ENCODE measurements around the gene VSTM4. TPM values are rescaled to one million over a fixed set of nuclear protein-coding genes. Genes with fewer than 3 reads are reported as not detected.

VSTM4 gene
- total and polyA plus RNA-seq, 2 donors (not counting 1 experiment from before 2014, with no cell fraction given) = not detected

DNA sequence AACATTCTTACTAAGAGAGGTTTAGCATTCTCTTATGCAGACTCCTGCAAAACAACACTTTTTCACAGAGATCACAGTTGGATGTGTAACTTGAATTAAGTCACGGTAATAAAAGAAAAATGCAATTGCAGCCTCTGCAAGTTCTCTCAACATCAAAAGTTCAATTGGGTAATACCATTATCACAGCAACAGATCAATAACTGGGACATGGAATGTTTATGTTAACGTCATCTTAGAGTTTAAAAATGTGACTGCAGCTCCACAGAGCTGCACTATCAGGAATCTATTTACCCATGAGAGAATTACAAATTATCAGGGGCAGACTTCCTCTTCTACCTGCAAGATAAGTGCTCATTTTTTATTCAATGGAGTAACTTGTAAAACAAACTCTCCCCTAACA is 86.7 kb downstream of the VSTM4 start:
- no peak overlapping the region for H2AFZ ChIP-seq (ENCODE audit: insufficient read depth, low read depth, low read length, poor library complexity, severe bottlenecking)
- no peak overlapping the region for H3K4me2 ChIP-seq (replicated peaks; ENCODE audit: low read depth, low read length, poor library complexity, severe bottlenecking)
- intact Hi-C loops (cut with micrococcal nuclease) = no loop called here
- no peak overlapping the region for H3K4me3 ChIP-seq (ENCODE audit: control extremely low read depth in 1 of 5, extremely low read depth in 1 of 5, insufficient read depth in 1 of 5, low read depth in 2 of 5, low read length in 4 of 5)
- H3K27ac ChIP-seq (ENCODE audit: low read length in 2 of 2) = no peak overlapping the region
- peaks cover 5% of the 10 kb centered on the region for H3K27me3 Mint-ChIP-seq
- no peak for DNase-seq
- H3K9me3 ChIP-seq (ENCODE audit: control extremely low read depth in 1 of 3, control insufficient read depth in 2 of 3, insufficient read depth in 1 of 3, low read length in 2 of 3) = no peaks in the 10 kb centered on the region
- WGBS (ENCODE audit: insufficient coverage) = no CpG with 5 or more reads among the region's 2 CpGs
- CTCF ChIA-PET = no interaction called here
- no peak overlapping the region for H3K9ac ChIP-seq (ENCODE audit: low read length)
- no peaks in the 10 kb centered on the region for H3K79me2 ChIP-seq (ENCODE audit: control insufficient read depth, insufficient read depth, low read length)
- no peaks in the 10 kb centered on the region for H3K4me1 ChIP-seq (ENCODE audit: control insufficient read depth in 2 of 2, insufficient read depth in 2 of 2, low read length in 2 of 2)
- H3K4me3 Mint-ChIP-seq = no peak overlapping the region
- H3K27ac Mint-ChIP-seq = no peak overlapping the region
- no peak for ATAC-seq (ENCODE audit: low read depth)
- no peaks in the 10 kb centered on the region for H3K4me1 Mint-ChIP-seq
- H4K20me1 ChIP-seq (ENCODE audit: control insufficient read depth, insufficient read depth, low read length, poor library complexity, severe bottlenecking) = no peaks in the 10 kb centered on the region
- H3K36me3 ChIP-seq (replicated peaks in 1 of 2; ENCODE audit: control extremely low read depth in 1 of 2, control insufficient read depth in 1 of 2, extremely low read depth in 1 of 2, insufficient read depth in 2 of 2, low read length in 1 of 2) = no peaks in the 10 kb centered on the region
- H3K9me3 Mint-ChIP-seq (ENCODE audit: insufficient read depth) = no peaks in the 10 kb centered on the region
- TF ChIP-seq, protein P1, sequence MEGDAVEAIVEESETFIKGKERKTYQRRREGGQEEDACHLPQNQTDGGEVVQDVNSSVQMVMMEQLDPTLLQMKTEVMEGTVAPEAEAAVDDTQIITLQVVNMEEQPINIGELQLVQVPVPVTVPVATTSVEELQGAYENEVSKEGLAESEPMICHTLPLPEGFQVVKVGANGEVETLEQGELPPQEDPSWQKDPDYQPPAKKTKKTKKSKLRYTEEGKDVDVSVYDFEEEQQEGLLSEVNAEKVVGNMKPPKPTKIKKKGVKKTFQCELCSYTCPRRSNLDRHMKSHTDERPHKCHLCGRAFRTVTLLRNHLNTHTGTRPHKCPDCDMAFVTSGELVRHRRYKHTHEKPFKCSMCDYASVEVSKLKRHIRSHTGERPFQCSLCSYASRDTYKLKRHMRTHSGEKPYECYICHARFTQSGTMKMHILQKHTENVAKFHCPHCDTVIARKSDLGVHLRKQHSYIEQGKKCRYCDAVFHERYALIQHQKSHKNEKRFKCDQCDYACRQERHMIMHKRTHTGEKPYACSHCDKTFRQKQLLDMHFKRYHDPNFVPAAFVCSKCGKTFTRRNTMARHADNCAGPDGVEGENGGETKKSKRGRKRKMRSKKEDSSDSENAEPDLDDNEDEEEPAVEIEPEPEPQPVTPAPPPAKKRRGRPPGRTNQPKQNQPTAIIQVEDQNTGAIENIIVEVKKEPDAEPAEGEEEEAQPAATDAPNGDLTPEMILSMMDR (IDR thresholded peaks at IDR 0.05) = no peak
- no peak for TF ChIP-seq EZH2 (IDR thresholded peaks at IDR 0.05; ENCODE audit: borderline replicate concordance, insufficient read depth, low read depth, low read length, poor library complexity, severe bottlenecking)
- no peaks in the 10 kb centered on the region for H3K27me3 ChIP-seq (replicated peaks in 1 of 4; ENCODE audit: control extremely low read depth in 1 of 4, control insufficient read depth in 3 of 4, insufficient read depth in 4 of 4, low read length in 3 of 4)
- POLR2A ChIA-PET = no interaction called here

DNA sequence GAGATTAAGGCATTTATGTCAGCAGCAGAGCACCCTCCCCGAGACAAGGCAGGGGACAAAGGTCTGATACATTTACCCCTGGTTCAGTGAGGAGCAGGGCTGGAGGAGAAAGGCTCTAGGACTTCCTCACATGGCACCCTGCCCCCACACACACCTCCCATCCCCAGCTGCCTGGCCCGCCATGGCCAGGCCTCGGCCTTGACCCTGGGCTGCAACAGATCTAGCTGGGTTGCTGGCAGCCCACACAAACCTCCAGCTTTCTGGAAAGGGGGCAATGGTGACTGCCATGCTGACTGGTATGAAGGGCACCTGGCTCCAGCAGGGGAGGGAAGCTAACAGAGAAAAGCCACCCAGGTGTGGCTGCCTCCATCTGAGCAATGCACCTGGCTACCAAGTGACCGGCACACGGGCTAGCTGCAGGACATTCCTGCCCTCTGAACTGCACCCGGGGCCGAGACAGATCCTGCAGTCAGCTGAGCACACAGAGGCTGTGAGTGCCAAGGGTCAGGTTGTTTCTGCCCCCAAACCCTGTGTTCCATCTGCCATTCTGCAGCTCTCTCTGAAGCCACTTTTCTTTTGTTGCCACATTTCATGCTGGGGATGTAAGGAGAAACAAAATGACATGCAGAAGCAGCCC is 89.9 kb downstream of the VSTM4 start:
- no peaks in the 10 kb centered on the region for H3K4me1 Mint-ChIP-seq
- H3K4me2 ChIP-seq (replicated peaks; ENCODE audit: low read depth, low read length, poor library complexity, severe bottlenecking) = no peak overlapping the region
- POLR2A ChIA-PET = no interaction called here
- H3K27ac Mint-ChIP-seq = no peak overlapping the region
- no peaks in the 10 kb centered on the region for H3K9me3 Mint-ChIP-seq (ENCODE audit: insufficient read depth)
- H3K9me3 ChIP-seq (ENCODE audit: control extremely low read depth in 1 of 3, control insufficient read depth in 2 of 3, insufficient read depth in 1 of 3, low read length in 2 of 3) = no peaks in the 10 kb centered on the region
- H4K20me1 ChIP-seq (ENCODE audit: control insufficient read depth, insufficient read depth, low read length, poor library complexity, severe bottlenecking) = no peaks in the 10 kb centered on the region
- H3K36me3 ChIP-seq (replicated peaks in 1 of 2; ENCODE audit: control extremely low read depth in 1 of 2, control insufficient read depth in 1 of 2, extremely low read depth in 1 of 2, insufficient read depth in 2 of 2, low read length in 1 of 2) = no peaks in the 10 kb centered on the region
- no peaks in the 10 kb centered on the region for H3K79me2 ChIP-seq (ENCODE audit: control insufficient read depth, insufficient read depth, low read length)
- H3K9ac ChIP-seq (ENCODE audit: low read length) = no peak overlapping the region
- no peak overlapping the region for H3K4me3 ChIP-seq (ENCODE audit: control extremely low read depth in 1 of 5, extremely low read depth in 1 of 5, insufficient read depth in 1 of 5, low read depth in 2 of 5, low read length in 4 of 5)
- DNase-seq = no peak
- no peak overlapping the region for H3K27ac ChIP-seq (ENCODE audit: low read length in 2 of 2)
- peaks cover 6% of the 10 kb centered on the region for H3K27me3 Mint-ChIP-seq
- intact Hi-C loops (cut with micrococcal nuclease) = no loop called here
- CTCF ChIA-PET = no interaction called here
- WGBS (ENCODE audit: insufficient coverage) = 84% methylated on average over 5 of the region's 7 CpGs
- H3K27me3 ChIP-seq (replicated peaks in 1 of 4; ENCODE audit: control extremely low read depth in 1 of 4, control insufficient read depth in 3 of 4, insufficient read depth in 4 of 4, low read length in 3 of 4) = no peaks in the 10 kb centered on the region
- no peaks in the 10 kb centered on the region for H3K4me1 ChIP-seq (ENCODE audit: control insufficient read depth in 2 of 2, insufficient read depth in 2 of 2, low read length in 2 of 2)
- no peak for ATAC-seq (ENCODE audit: low read depth)
- H3K4me3 Mint-ChIP-seq = no peak overlapping the region
- no peak overlapping the region for H2AFZ ChIP-seq (ENCODE audit: insufficient read depth, low read depth, low read length, poor library complexity, severe bottlenecking)
- TF ChIP-seq EZH2 (IDR thresholded peaks at IDR 0.05; ENCODE audit: borderline replicate concordance, insufficient read depth, low read depth, low read length, poor library complexity, severe bottlenecking) = no peak
- TF ChIP-seq, protein P1 (IDR thresholded peaks at IDR 0.05) = no peak

Measured in B cell (primary cell).